ENCODE measurements around the gene GALE. TPM values are rescaled to one million over a fixed set of nuclear protein-coding genes. Genes with fewer than 3 reads are reported as not detected.
"Not testable (repeated sequence)": the region's sequence is repeated elsewhere in the genome, so short reads cannot be mapped to it uniquely, and the experiment has no call there.

GALE gene
- total RNA-seq, 1 donor = 4.4 TPM

- H3K4me1 ChIP-seq (ENCODE audit: insufficient read depth, low read length) = peaks cover 33% of the 10 kb centered on the region
- no peaks in the 10 kb centered on the region for H3K27me3 ChIP-seq (ENCODE audit: insufficient read depth, low read length)
- no peaks in the 10 kb centered on the region for H3K9me3 ChIP-seq (ENCODE audit: low read depth, low read length)
- peak overlapping the region; percentile 70 for H3K4me3 ChIP-seq (ENCODE audit: low read length)
Observed at GRCh38 chr1:23799570-23800399, 769 bp downstream of the GALE start.

DNA sequence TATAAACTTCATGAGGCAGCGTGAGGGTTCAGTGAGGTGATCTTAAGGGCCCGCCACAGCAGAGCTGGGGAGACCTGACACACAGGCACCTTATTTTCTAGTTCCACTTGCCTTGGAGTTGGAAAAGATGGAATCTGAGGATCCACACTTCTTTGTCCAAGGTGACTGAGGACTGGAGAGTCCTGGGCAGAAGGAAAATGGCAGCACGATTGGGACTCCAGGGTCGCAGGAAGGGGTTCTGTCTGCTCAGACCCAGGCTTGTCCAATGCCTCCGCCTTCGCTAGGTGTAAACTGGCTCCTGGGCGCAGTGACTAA lies 1.3 kb downstream of the GALE start:
- Histone ChIP-seq H3K27me3 (ENCODE audit: insufficient read depth, low read length) (no peaks in the 10 kb centered on the region), H3K4me1 (ENCODE audit: insufficient read depth, low read length) (peaks cover 31% of the 10 kb centered on the region)

GRCh38 chr1:23798662-23799142 lies 1.9 kb downstream of the GALE start:
- Histone ChIP-seq H3K9me3 (ENCODE audit: low read depth, low read length) (no peaks in the 10 kb centered on the region), H3K4me1 (ENCODE audit: insufficient read depth, low read length) (peaks cover 26% of the 10 kb centered on the region), H3K27me3 (ENCODE audit: insufficient read depth, low read length) (no peaks in the 10 kb centered on the region), H3K4me3 (ENCODE audit: low read length) (no peak overlapping the region)

More for the DNA sequence above, 1.3 kb downstream of the GALE start:
- H3K9me3 ChIP-seq (ENCODE audit: low read depth, low read length) = no peaks in the 10 kb centered on the region
- no peak overlapping the region for H3K4me3 ChIP-seq (ENCODE audit: low read length)

- no peak overlapping the region for H3K4me3 ChIP-seq (ENCODE audit: low read length)
- H3K9me3 ChIP-seq (ENCODE audit: low read depth, low read length) = no peaks in the 10 kb centered on the region
- H3K27me3 ChIP-seq (ENCODE audit: insufficient read depth, low read length) = no peaks in the 10 kb centered on the region
- peaks cover 27% of the 10 kb centered on the region for H3K4me1 ChIP-seq (ENCODE audit: insufficient read depth, low read length)
Observed at GRCh38 chr1:23797478-23798448, 2.8 kb downstream of the GALE start.

DNA sequence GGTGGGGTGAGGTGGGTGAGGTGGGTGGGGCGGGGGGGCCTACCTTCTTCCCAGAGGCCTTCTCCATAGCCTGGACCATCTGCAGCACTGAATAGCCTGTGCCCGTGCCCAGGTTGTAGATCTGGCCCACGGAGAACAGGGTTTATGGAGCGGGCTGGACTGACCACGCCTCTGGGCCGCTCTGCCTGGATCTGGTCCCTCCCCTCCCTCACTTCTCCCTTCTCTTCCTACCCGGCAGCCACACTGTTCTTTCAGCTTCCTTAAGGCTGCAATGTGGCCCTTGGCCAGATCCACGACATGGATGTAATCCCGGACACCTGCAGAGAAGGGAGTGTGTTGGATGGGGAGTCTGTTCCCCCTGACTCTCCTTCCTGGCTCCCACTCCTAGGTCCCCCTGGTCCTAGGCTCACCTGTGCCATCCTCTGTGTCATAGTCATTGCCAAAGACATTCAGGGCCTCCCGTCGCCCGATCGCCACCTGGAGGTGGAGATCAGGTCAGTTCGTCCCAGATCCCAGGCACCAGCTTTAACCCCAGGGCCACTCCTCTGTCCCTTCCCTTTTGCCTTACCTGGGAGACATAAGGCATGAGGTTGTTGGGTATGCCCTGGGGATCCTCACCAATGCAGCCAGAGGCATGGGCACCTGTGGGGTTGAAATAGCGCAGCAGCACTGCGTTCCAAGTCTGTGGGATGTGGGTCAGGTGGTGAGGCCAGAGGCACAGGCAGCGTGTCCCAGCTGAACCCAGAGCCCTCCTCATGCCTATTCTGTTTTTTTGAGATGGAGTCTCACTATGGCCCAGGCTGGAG lies 3.9 kb downstream of the GALE start:
- Histone ChIP-seq H3K4me3 (ENCODE audit: low read length) (no peak overlapping the region), H3K27me3 (ENCODE audit: insufficient read depth, low read length) (no peaks in the 10 kb centered on the region), H3K9me3 (ENCODE audit: low read depth, low read length) (no peaks in the 10 kb centered on the region), H3K4me1 (ENCODE audit: insufficient read depth, low read length) (peaks cover 34% of the 10 kb centered on the region)

- no peak overlapping the region for H3K4me3 ChIP-seq (ENCODE audit: low read length)
- H3K4me1 ChIP-seq (ENCODE audit: insufficient read depth, low read length) = peaks cover 30% of the 10 kb centered on the region
- H3K9me3 ChIP-seq (ENCODE audit: low read depth, low read length) = no peaks in the 10 kb centered on the region
- no peaks in the 10 kb centered on the region for H3K27me3 ChIP-seq (ENCODE audit: insufficient read depth, low read length)
Observed at GRCh38 chr1:23795676-23796465, 4.7 kb downstream of the GALE start.

DNA sequence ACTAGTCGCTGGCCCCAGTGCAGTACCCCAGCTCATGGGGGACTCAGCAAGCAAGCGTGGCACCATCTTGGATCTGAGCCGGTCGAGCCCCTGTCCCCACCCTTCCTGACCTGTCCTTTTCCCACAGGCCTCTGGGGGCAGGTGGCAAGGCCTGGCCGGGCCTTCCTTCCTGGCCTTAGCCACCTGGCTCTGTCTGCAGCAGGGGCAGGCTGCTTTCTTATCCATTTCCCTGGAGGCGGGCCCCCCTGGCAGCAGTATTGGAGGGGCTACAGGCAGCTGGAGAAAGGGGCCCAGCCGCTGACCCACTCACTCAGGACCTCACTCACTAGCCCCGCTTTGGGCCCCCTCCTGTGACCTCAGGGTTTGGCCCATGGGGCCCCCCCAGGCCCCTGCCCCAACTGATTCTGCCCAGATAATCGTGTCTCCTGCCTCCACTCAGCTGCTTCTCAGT lies 5.8 kb downstream of the GALE start:
- not testable (repeated sequence) for H3K9me3 ChIP-seq (ENCODE audit: low read depth, low read length); H3K4me3 ChIP-seq (ENCODE audit: low read length); H3K27me3 ChIP-seq (ENCODE audit: insufficient read depth, low read length)
- peaks cover 35% of the 10 kb centered on the region for H3K4me1 ChIP-seq (ENCODE audit: insufficient read depth, low read length)

GRCh38 chr1:23793861-23794731 lies 6.5 kb downstream of the GALE start:
- no peaks in the 10 kb centered on the region for H3K27me3 ChIP-seq (ENCODE audit: insufficient read depth, low read length)
- no peak overlapping the region for H3K4me3 ChIP-seq (ENCODE audit: low read length)
- H3K9me3 ChIP-seq (ENCODE audit: low read depth, low read length) = no peaks in the 10 kb centered on the region
- peaks cover 28% of the 10 kb centered on the region for H3K4me1 ChIP-seq (ENCODE audit: insufficient read depth, low read length)

DNA sequence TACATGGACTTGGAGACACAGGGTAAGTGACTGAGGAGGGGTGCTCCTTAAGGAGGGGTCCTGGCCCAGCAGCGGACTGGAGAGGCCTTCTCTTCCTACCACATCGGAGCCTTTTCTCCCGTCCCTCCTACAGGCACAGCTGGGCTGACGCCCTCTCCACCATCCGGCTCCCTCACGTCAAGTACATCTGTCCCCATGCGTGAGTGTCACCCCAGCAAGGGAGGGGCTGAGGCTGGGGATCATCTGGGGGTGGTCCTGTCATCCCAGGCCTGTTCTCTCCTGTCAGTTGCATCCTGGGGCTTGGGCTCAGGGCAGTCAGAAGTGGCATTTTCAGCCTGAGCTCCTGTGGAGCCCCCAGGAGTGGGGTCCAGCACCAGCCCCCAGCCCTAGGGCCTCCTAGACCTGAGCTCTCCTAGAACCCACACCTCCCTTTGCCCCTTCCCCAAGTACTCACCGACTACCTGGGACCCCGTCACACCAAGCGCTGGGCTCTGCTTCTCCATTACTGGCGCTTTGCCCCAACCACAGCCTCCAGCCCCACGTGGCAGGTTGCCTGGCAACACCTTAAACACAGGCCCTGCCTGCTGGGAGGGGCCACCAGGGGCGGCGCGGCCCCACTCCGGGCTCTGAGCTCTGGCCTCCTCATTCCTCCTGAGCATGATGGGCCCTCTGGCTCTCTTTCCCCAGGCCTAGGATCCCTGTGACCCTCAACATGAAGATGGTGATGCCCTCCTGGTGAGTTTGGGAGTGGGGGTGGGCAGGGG lies 7.4 kb downstream of the GALE start:
- no peaks in the 10 kb centered on the region for H3K9me3 ChIP-seq (ENCODE audit: low read depth, low read length)
- peaks cover 23% of the 10 kb centered on the region for H3K4me1 ChIP-seq (ENCODE audit: insufficient read depth, low read length)
- H3K27me3 ChIP-seq (ENCODE audit: insufficient read depth, low read length) = no peaks in the 10 kb centered on the region

DNA sequence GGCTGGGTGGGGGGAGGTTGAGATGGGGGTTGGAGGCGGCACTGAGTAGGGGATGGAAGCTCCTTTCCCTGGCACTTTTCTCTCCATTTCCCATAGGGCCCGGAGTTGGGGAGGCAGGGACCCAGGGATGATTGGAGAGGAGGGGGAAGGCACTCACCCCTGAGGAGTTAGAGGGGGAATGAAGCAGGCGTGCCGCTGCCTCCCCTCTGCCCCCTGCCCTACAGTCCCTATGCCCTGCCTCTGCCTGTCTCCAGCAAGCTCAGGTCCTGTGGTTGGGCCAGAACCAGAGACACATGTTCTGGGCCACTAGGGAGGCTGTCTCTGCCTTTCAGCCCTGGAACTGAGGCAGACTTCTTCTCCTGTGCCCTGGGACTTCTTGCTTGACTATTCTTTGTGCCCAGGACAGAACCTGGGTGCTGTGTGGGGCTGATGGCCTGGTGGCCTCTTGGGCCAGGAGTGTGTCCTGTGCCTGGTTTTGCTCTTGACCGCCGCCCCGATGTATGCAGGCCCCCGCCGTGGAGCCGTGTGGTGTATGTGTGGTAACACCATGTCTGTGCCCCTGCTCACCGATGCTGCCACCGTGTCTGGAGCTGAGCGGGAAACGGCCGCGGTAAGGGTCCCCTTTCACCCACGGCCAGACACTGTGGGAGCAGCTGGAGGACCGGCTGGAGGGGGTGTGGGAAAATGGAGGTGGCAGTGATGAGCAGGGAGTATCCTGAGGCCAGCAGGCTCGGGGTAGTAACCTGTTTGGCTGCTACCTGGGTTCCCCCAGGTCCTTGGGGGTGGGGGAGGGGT lies 8.2 kb downstream of the GALE start:
- no peaks in the 10 kb centered on the region for H3K9me3 ChIP-seq (ENCODE audit: low read depth, low read length)
- peaks cover 23% of the 10 kb centered on the region for H3K4me1 ChIP-seq (ENCODE audit: insufficient read depth, low read length)
- no peaks in the 10 kb centered on the region for H3K27me3 ChIP-seq (ENCODE audit: insufficient read depth, low read length)
- H3K4me3 ChIP-seq (ENCODE audit: low read length) = no peak overlapping the region

More for the DNA sequence above, 7.4 kb downstream of the GALE start:
- H3K4me3 ChIP-seq (ENCODE audit: low read length) = no peak overlapping the region

DNA sequence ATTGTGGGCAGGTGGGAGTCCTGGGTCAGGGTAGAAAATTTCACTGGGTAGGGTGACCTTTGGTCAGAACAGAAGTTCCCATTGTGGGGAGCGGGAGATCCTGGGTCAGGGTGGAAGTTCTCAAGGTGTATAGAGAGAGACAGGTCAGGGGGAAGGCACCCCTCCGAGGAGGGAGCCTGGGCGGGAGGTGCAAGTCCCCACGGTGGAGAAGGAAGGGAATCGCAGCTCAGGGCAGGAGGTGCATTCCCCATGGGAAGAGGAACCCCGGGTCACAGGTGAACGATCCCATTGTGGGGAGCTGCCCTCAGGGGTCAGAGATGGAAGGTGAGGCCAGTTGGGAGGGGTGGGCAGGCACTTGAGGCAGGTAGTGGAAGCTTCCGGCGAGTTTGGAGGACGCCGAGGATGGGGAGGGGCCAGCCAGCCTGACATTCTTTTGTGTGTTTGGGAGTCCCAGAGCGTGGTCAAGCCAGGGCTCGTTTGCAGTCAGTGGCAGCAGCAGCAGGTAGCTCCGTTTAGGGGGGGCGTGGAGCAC lies 9.0 kb downstream of the GALE start:
- H3K27me3 ChIP-seq (ENCODE audit: insufficient read depth, low read length) = no peaks in the 10 kb centered on the region
- H3K4me1 ChIP-seq (ENCODE audit: insufficient read depth, low read length) = peaks cover 23% of the 10 kb centered on the region
- H3K9me3 ChIP-seq (ENCODE audit: low read depth, low read length) = no peaks in the 10 kb centered on the region
- H3K4me3 ChIP-seq (ENCODE audit: low read length) = peak overlapping the region; percentile 71

Data from mononuclear cell (primary cell).